ENCODE results near the gene UNC13D. TPM values are rescaled to one million over a fixed set of nuclear protein-coding genes. Genes with fewer than 3 reads are reported as not detected.
"Not testable (repeated sequence)": the region's sequence is repeated elsewhere in the genome, so short reads cannot be mapped to it uniquely, and the experiment has no call there.

Gene UNC13D
- total and polyA plus RNA-seq, 5 experiments from 2014 or later = 50.3 to 153 (median 78.0) TPM

GRCh38 chr17:75814021-75814395 is 30.2 kb downstream of the UNC13D start:
- peak in 1 of 10 donors; percentile 7 for DNase-seq
- Mint-ChIP-seq H3K27ac (peak overlapping the region in 1 of 10 donors; percentile 72), H3K27me3 (no peaks in the 10 kb centered on the region), H3K4me1 (peaks cover 0 to 2% (median 0%) of the 10 kb centered on the region in 4 donors), H3K4me3 (no peak overlapping the region), H3K9me3 (no peaks in the 10 kb centered on the region), H3K36me3 (peaks cover 0 to 64% (median 8%) of the 10 kb centered on the region in 3 donors)
- no peak for ATAC-seq
- POLR2A ChIA-PET = interaction anchor here (0.7 to 1.4 kb wide), 4 partner anchors 12 to 739 kb away, joined by 3 to 5 read pairs (median 3); no protein-coding TSS in a partner anchor

DNA sequence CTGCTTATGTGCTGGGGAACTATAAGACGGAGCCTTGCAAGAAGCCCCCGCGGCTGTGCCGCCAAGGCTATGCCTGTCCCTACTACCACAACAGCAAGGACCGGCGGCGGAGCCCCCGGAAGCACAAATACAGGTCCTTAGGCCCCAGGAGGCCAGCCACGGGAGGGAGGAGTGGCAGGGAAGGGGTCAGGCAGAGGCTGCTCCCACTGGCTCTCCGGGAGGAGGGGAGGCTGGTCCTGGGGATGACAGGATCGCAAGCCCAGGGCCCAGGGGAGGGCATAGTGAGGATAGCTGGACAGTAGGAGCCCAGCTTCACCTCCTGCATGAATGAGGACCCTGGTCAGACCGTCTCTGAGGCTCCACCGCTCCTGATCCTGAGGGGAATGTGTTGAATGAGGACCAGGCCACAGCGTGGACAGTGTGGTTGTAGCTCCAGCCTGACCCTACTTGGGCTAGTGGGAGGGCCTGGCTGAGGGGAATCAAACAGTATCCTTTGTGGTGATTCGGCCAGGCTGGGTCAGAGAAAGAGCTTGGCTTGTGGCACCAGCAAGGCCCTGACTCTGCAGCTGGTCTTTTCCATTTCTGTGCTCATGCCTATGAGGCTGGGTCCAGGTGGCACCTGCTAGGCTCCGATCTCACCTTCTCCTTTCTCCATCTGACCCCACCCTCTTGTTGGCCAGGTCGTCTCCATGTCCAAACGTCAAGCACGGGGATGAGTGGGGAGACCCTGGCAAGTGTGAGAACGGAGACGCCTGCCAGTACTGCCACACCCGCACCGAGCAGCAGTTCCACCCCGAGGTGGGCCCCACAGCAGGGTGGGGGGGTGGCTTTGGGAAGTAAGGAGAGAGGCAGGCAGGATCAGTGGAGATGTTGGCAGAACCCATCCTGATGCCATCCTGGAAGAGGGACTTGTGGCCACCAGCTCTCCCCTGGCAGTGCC is 30.9 kb downstream of the UNC13D start:
- H3K27me3 Mint-ChIP-seq = no peaks in the 10 kb centered on the region
- DNase-seq = no peak
- H3K36me3 Mint-ChIP-seq = peaks cover 0 to 62% (median 8%) of the 10 kb centered on the region in 3 donors
- peaks cover 0 to 6% (median 4%) of the 10 kb centered on the region in 4 donors for H3K4me1 Mint-ChIP-seq
- no peaks in the 10 kb centered on the region for H3K9me3 Mint-ChIP-seq
- POLR2A ChIA-PET = interaction anchor here (0.6 to 1.7 kb wide), 9 partner anchors 12 to 833 kb away, joined by 3 to 5 read pairs (median 3); no protein-coding TSS in a partner anchor
- peak overlapping the region in 2 of 10 donors; percentile 27 to 45 for H3K27ac Mint-ChIP-seq
- no peak for ATAC-seq
- H3K4me3 Mint-ChIP-seq = no peak overlapping the region

DNA sequence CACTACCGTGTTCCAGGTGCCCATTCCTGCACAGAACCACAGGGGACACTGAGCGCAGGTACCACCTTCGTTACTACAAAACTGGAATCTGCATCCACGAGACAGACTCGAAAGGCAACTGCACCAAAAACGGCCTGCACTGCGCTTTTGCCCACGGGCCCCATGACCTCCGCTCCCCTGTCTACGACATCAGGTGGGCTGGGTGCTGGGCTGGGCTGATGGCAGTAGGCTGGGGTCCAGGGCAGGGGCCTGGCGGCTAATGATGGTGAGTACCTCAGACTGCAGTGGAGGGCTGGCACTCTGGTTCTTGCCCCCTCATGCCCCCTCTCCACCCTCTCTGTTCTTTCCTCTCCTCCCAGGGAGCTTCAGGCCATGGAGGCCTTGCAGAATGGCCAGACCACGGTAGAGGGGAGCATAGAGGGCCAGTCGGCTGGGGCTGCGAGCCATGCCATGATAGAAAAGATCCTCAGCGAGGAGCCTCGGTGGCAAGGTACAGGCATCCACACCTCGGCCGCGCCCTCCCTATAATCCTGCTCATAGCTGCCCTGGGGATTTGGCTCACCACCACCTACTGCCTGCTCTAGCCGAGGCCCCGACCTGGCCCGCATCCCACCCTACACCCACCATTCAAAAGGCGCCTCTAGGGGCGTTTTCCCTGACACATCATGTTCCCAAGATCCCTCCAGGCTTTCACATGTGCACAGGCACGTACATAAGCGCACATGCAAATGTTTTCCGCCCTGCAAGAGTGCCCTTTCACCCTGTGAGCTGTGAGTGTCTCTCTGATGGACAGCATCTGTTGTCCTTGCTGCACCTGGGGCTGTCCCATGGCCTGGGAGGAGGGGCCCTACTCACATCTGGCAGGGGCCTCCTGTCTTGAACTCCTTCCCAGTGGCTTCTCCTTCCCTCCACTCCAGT is 31.8 kb downstream of the UNC13D start:
- Mint-ChIP-seq H3K27me3 (no peaks in the 10 kb centered on the region), H3K9me3 (no peaks in the 10 kb centered on the region), H3K27ac (peak overlapping the region in 2 of 10 donors; percentile 27 to 45), H3K4me1 (peaks cover 3 to 8% (median 4%) of the 10 kb centered on the region in 4 donors), H3K4me3 (no peak overlapping the region), H3K36me3 (peaks cover 0 to 57% (median 8%) of the 10 kb centered on the region in 3 donors)
- ATAC-seq = no peak
- POLR2A ChIA-PET = interaction anchor here (1.2 to 1.7 kb wide), 4 partner anchors 22 to 36 kb away, joined by 3 to 4 read pairs (median 4); no protein-coding TSS in a partner anchor
- DNase-seq = no peak

DNA sequence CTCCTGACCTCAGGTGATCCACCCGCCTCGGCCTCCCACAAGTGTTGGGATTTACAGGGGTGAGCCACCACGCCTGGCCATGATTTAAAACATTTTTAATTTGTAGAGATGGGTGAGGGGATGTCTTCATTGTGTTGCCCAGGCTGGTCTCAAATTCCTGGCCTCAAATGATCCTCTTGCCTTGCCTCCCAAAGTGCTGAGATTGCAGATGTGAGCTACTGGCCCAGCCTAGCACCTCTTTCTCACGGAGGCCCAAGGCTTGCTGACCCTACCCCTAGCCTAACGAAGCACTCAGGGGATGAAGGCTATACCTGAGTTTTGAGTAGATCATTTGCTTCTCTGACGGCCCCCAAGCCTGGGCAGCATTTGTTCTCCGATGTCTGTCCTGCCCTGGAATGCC is 33.0 kb downstream of the UNC13D start:
- H3K27me3 Mint-ChIP-seq = no peaks in the 10 kb centered on the region
- peaks cover 0 to 52% (median 8%) of the 10 kb centered on the region in 3 donors for H3K36me3 Mint-ChIP-seq
- POLR2A ChIA-PET = interaction anchor here (1.6 kb wide), 1 partner anchor 31 kb away, joined by 4 read pairs; no protein-coding TSS in a partner anchor
- DNase-seq (no peak), ATAC-seq (no peak)
- H3K9me3 Mint-ChIP-seq = no peaks in the 10 kb centered on the region
- H3K27ac Mint-ChIP-seq = peak overlapping the region in 1 of 10 donors; percentile 52
- peaks cover 3 to 8% (median 6%) of the 10 kb centered on the region in 4 donors for H3K4me1 Mint-ChIP-seq
- no peak overlapping the region for H3K4me3 Mint-ChIP-seq

DNA sequence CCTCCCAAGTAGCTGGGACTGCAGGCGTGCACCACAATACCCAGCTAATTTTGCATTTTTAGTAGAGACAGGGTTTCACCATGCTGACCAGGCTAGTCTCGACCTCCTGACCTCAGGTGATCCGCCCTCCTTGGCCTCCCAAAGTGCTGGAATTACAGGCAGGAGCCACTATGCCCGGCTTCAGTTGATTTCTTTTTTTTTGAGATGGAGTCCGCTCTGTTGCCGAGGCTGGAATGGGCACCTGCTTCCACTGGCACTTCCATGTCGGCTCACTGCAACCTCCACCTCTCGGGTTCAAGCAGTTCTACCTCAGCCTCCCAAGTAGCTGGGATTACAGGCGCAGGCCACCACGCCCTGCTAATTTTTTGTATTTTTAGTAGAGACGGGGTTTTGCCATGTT is 33.4 kb downstream of the UNC13D start:
- DNase-seq, H3K27me3 Mint-ChIP-seq, H3K4me3 Mint-ChIP-seq, H3K27ac Mint-ChIP-seq, POLR2A ChIA-PET, H3K9me3 Mint-ChIP-seq, H3K4me1 Mint-ChIP-seq, ATAC-seq: not testable (repeated sequence)
- H3K36me3 Mint-ChIP-seq = peaks cover 0 to 48% (median 8%) of the 10 kb centered on the region in 3 donors

GRCh38 chr17:75810216-75810615 is 34.0 kb downstream of the UNC13D start:
- DNase-seq = no peak
- Mint-ChIP-seq H3K4me1 (peaks cover 3 to 8% (median 6%) of the 10 kb centered on the region in 4 donors), H3K27ac (no peak overlapping the region), H3K9me3 (no peaks in the 10 kb centered on the region), H3K27me3 (no peaks in the 10 kb centered on the region), H3K4me3 (no peak overlapping the region), H3K36me3 (peaks cover 0 to 48% (median 8%) of the 10 kb centered on the region in 3 donors)
- POLR2A ChIA-PET = no interaction called here
- no peak for ATAC-seq

DNA sequence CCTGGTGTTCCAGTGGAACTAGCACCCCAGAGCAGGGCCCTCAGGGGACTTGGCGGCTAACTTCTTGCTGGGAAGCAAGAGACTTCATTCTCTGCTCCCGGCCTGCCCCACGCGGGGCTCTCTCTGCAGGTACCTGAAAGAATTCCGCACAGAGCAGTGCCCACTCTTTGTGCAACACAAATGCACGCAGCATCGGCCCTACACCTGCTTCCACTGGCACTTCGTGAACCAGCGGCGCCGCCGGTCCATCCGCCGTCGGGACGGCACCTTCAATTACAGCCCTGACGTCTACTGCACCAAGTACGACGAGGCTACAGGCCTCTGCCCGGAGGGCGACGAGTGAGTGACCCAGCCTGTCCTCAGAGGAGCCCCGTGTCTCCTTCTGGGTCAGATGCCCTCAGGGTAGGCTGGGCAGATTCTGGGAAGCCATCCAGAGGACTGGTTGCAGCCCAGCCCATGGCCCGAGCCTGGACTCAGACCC is 34.5 kb downstream of the UNC13D start:
- H3K27ac Mint-ChIP-seq = no peak overlapping the region
- DNase-seq = no peak
- peaks cover 0 to 42% (median 8%) of the 10 kb centered on the region in 3 donors for H3K36me3 Mint-ChIP-seq
- ATAC-seq = no peak
- peaks cover 3 to 8% (median 6%) of the 10 kb centered on the region in 4 donors for H3K4me1 Mint-ChIP-seq
- H3K4me3 Mint-ChIP-seq = no peak overlapping the region
- POLR2A ChIA-PET = no interaction called here
- H3K27me3 Mint-ChIP-seq = no peaks in the 10 kb centered on the region
- H3K9me3 Mint-ChIP-seq = no peaks in the 10 kb centered on the region

DNA sequence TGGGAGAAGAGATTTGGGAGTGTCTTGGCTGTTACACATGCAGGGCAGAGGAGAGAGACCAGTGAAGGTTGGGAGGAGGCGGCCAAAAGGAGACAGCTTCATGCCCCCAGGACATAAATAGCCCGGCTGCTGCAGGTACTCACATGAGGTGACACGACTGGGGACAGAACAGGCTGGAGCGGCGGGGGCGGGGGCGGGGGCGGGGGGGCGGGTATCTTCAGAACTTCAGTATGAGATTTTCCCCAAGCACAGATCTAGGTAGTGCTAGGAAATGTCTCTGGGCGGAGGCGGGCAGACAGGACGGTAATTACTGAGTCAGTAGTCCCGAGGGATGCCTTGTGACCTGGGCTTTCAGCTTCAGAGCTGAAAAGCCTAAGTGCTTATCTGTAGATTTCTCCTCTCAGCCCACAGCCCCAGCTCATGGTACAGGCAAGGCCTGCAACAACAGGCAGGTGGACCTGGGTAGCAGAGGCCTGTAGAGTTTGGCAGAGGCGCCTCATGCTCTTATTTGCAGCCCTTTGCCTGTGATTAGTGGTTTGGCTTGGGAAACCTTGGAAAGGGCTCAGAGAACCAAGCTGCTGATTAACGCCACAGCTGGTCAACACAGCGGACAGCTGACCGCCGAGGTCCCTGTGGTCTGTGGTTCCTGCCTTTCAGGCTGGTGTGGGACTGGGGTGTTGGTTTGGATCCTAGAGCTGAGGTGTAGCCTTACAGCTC is 35.1 kb downstream of the UNC13D start:
- DNase-seq (no peak), ATAC-seq (no peak)
- Mint-ChIP-seq H3K27me3 (no peaks in the 10 kb centered on the region), H3K27ac (peak overlapping the region in 5 of 10 donors; percentile 46 to 88 (median 63)), H3K4me3 (no peak overlapping the region), H3K4me1 (peaks cover 3 to 8% (median 6%) of the 10 kb centered on the region in 4 donors), H3K36me3 (peaks cover 0 to 38% (median 5%) of the 10 kb centered on the region in 3 donors), H3K9me3 (no peaks in the 10 kb centered on the region)
- POLR2A ChIA-PET = no interaction called here

DNA sequence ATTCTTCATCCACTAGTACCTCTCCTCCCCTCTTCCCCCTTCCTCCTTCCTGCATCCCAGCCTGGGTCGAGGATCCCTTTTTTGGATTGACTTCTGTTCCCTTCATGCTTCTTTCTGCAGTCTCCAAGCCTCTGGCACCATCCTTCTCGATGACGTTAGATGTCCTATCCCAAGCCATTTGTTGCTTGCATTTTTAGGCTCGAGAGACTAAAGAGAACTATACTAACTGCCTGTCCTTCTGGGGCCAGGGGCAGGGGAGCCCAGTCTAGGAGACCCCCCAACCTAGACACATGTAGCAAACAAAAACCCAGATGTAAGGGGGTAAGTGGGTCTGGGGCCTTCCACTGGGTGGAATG is 35.7 kb downstream of the UNC13D start:
- peaks cover 3 to 10% (median 7%) of the 10 kb centered on the region in 4 donors for H3K4me1 Mint-ChIP-seq
- peaks cover 0 to 32% (median 3%) of the 10 kb centered on the region in 3 donors for H3K36me3 Mint-ChIP-seq
- peak overlapping the region in 7 of 10 donors; percentile 22 to 88 (median 63) for H3K27ac Mint-ChIP-seq
- POLR2A ChIA-PET = interaction anchor here (0.9 kb wide), 1 partner anchor 8 kb away, joined by 4 read pairs; no protein-coding TSS in a partner anchor
- H3K4me3 Mint-ChIP-seq = no peak overlapping the region
- DNase-seq (no peak), ATAC-seq (no peak)
- H3K9me3 Mint-ChIP-seq = no peaks in the 10 kb centered on the region
- H3K27me3 Mint-ChIP-seq = no peaks in the 10 kb centered on the region

- no peaks in the 10 kb centered on the region for H3K9me3 Mint-ChIP-seq
- H3K27me3 Mint-ChIP-seq = no peaks in the 10 kb centered on the region
- no peak for ATAC-seq
- POLR2A ChIA-PET = interaction anchor here (0.9 kb wide), 1 partner anchor 9 kb away, joined by 4 read pairs; no protein-coding TSS in a partner anchor
- no peak overlapping the region for H3K4me3 Mint-ChIP-seq
- no peak for DNase-seq
- peaks cover 0 to 30% (median 3%) of the 10 kb centered on the region in 3 donors for H3K36me3 Mint-ChIP-seq
- peak overlapping the region in 1 of 10 donors; percentile 48 for H3K27ac Mint-ChIP-seq
- H3K4me1 Mint-ChIP-seq = peaks cover 3 to 15% (median 7%) of the 10 kb centered on the region in 4 donors
Measured at GRCh38 chr17:75807861-75808260, 36.3 kb downstream of the UNC13D start.

- H3K27me3 Mint-ChIP-seq = no peaks in the 10 kb centered on the region
- H3K4me1 Mint-ChIP-seq = peaks cover 3 to 15% (median 7%) of the 10 kb centered on the region in 4 donors
- no peaks in the 10 kb centered on the region for H3K9me3 Mint-ChIP-seq
- no peak for DNase-seq
- no peak for ATAC-seq
- POLR2A ChIA-PET = no interaction called here
- peaks cover 0 to 25% (median 0%) of the 10 kb centered on the region in 3 donors for H3K36me3 Mint-ChIP-seq
- H3K4me3 Mint-ChIP-seq = no peak overlapping the region
- no peak overlapping the region for H3K27ac Mint-ChIP-seq
Measured at GRCh38 chr17:75806822-75807500, 37.2 kb downstream of the UNC13D start.
